SU-DHL-6 (cell line): ENCODE measurements around the gene GNAT2.
A peak's percentile ranks its signal among the peaks of the same experiment; 100 is the strongest.

ENCODE experiments used
- H2AFZ ChIP-seq: fragments of 200-600 bp; sonication (generic); 2 replicates; pipeline ENCODE4 v1.6.1; 2014; ENCODE audit warnings: low read depth, mild to moderate bottlenecking, moderate library complexity, mixed read lengths, antibody characterized with exemption, low read length; ENCODE audit not compliant: severe bottlenecking
- H3F3A ChIP-seq: fragments of 200-600 bp; shearing (Covaris generic); 2 replicates; pipeline ENCODE4 v1.6.0; 2016; ENCODE audit warnings: antibody characterized with exemption, mild to moderate bottlenecking; ENCODE audit not compliant: insufficient read depth
- H3K27ac ChIP-seq: fragments of 200-600 bp; sonication (generic); 2 replicates; pipeline ENCODE4 v1.5.1; 2016; ENCODE audit warnings: low read depth, mild to moderate bottlenecking, low read length, moderate library complexity, mixed read lengths
- H3K27me3 ChIP-seq: fragments of 200-600 bp; sonication (generic), shearing (Covaris generic); 2 replicates; pipeline ENCODE4 v1.6.0; 2014; ENCODE audit warnings: mild to moderate bottlenecking, low read length
- H3K36me3 ChIP-seq: fragments of 200-600 bp; sonication (generic); 2 replicates; pipeline ENCODE4 v1.6.1; 2014; ENCODE audit warnings: mild to moderate bottlenecking, low read length, mixed read lengths
- H3K4me2 ChIP-seq: fragments of 300-600, 200-600 bp; shearing (Covaris generic), sonication (generic); 2 replicates; pipeline ENCODE4 v1.6.0; 2014; ENCODE audit warnings: low read length, low read depth, mild to moderate bottlenecking; ENCODE audit not compliant: poor library complexity, severe bottlenecking
- H3K4me3 ChIP-seq: fragments of 200-600 bp; sonication (generic); 2 replicates; pipeline ENCODE4 v1.5.1; 2014; ENCODE audit warnings: antibody characterized with exemption, low read length, mild to moderate bottlenecking, mixed read lengths; ENCODE audit not compliant: insufficient read depth, poor library complexity, severe bottlenecking
- H3K79me2 ChIP-seq: fragments of 200-600 bp; sonication (generic); 2 replicates; pipeline ENCODE4 v1.6.1; 2014; ENCODE audit warnings: mild to moderate bottlenecking, low read length, moderate library complexity; ENCODE audit not compliant: insufficient read depth
- H3K9ac ChIP-seq: fragments of 200-600 bp; sonication (generic); 2 replicates; pipeline ENCODE4 v1.7.0; 2014; ENCODE audit warnings: mild to moderate bottlenecking, low read length
- H3K9me2 ChIP-seq: fragments of 200-600 bp; sonication (generic); replicated peaks from 2 replicates; pipeline ENCODE4 v1.6.1; 2014; ENCODE audit warnings: low read length; ENCODE audit not compliant: insufficient read depth
- H3K9me3 ChIP-seq: fragments of 200-600 bp; sonication (generic); 2 replicates; pipeline ENCODE4 v1.6.1; 2014; ENCODE audit warnings: low read length, mixed read lengths; ENCODE audit not compliant: insufficient read depth
- H4K20me1 ChIP-seq: fragments of 200-600 bp; sonication (generic); 2 replicates; pipeline ENCODE4 v1.6.1; 2014; ENCODE audit warnings: low read depth, mild to moderate bottlenecking, antibody characterized with exemption, low read length, moderate library complexity, mixed read lengths
- CTCF ChIP-seq: fragments of 200-600 bp; sonication (generic); IDR thresholded peaks from one replicate; pipeline ENCODE4 v1.5.1; 2017; ENCODE audit warnings: antibody characterized with exemption, mild to moderate bottlenecking, low read length, moderate library complexity; ENCODE audit not compliant: insufficient read depth, poor library complexity, severe bottlenecking
- EZH2phosphoT487 ChIP-seq: fragments of 200-600 bp; sonication (generic), shearing (Covaris generic); conservative IDR thresholded peaks from 2 replicates; pipeline ENCODE4 v1.6.1; 2018; ENCODE audit warnings: mild to moderate bottlenecking, antibody characterized with exemption, low read length, moderate library complexity, mixed read lengths

The GNAT2 gene

GRCh38 chr1:109644670-109645069, 25.3 kb upstream of the GNAT2 start:
- no peaks in the 10 kb centered on the region for H3K79me2 ChIP-seq
- no peak for TF ChIP-seq EZH2phosphoT487
- TF ChIP-seq CTCF: no peak
- no peaks in the 10 kb centered on the region for H3K27me3 ChIP-seq
- no peaks in the 10 kb centered on the region for H3K9me3 ChIP-seq
- no peak overlapping the region for H2AFZ ChIP-seq
- no peak overlapping the region for H3K4me2 ChIP-seq
- no peak overlapping the region for H3K27ac ChIP-seq
- no peaks in the 10 kb centered on the region for H4K20me1 ChIP-seq
- H3K4me3 ChIP-seq: no peak overlapping the region
- no peak overlapping the region for H3K9ac ChIP-seq
- no peaks in the 10 kb centered on the region for H3K9me2 ChIP-seq
- no peaks in the 10 kb centered on the region for H3F3A ChIP-seq
- H3K36me3 ChIP-seq: no peaks in the 10 kb centered on the region

GRCh38 chr1:109643385-109644230, 24.2 kb upstream of the GNAT2 start:
- no peak overlapping the region for H3K9ac ChIP-seq
- no peak overlapping the region for H3K4me2 ChIP-seq
- no peak overlapping the region for H3K4me3 ChIP-seq
- H3K9me2 ChIP-seq: no peaks in the 10 kb centered on the region
- H3K27me3 ChIP-seq: no peaks in the 10 kb centered on the region
- TF ChIP-seq EZH2phosphoT487 (no peak), CTCF (peak; percentile 89)
- no peaks in the 10 kb centered on the region for H3F3A ChIP-seq
- no peaks in the 10 kb centered on the region for H3K36me3 ChIP-seq
- no peak overlapping the region for H3K27ac ChIP-seq
- H2AFZ ChIP-seq: peak overlapping the region; percentile 27
- no peaks in the 10 kb centered on the region for H3K9me3 ChIP-seq
- H4K20me1 ChIP-seq: no peaks in the 10 kb centered on the region
- no peaks in the 10 kb centered on the region for H3K79me2 ChIP-seq

DNA sequence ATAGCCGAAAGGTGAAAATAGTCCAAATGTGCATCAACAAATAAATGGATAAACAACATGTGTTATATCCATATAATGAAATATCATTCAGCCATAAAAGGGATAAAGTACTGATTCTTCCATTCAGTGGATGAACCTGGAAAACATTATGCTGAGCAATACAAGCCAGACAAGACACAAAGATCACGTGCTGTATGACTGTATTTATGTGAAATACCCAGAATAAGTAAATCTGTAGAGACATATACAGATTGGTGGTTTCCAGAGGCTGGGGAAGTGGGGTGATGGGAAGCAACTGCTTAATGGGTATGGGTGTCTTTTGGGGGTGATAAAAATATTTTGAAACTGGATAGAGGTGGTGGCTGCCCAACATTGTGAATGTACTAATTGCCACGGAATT, 23.2 kb upstream of the GNAT2 start:
- Histone ChIP-seq H3K9ac (no peak overlapping the region), H4K20me1 (no peaks in the 10 kb centered on the region), H3K9me3 (no peaks in the 10 kb centered on the region), H3K27ac (no peak overlapping the region), H3K4me2 (no peak overlapping the region), H3F3A (no peaks in the 10 kb centered on the region), H2AFZ (no peak overlapping the region), H3K9me2 (no peaks in the 10 kb centered on the region), H3K27me3 (no peaks in the 10 kb centered on the region), H3K36me3 (no peaks in the 10 kb centered on the region), H3K4me3 (no peak overlapping the region), H3K79me2 (no peaks in the 10 kb centered on the region)
- TF ChIP-seq EZH2phosphoT487 (no peak), CTCF (no peak)
